Hippocampal formation (tissue), 2 donors: ENCODE data around the gene ZBTB20.

Source experiments
- DNase-seq, 2 donors: peaks; one replicate each; lab custom pipeline; 2025; lab: John Stamatoyannopoulos, UW

ZBTB20 gene

GRCh38 chr3:114928989-114929640 lies 218.0 kb downstream of the ZBTB20 start:
- no peak for DNase-seq

DNA sequence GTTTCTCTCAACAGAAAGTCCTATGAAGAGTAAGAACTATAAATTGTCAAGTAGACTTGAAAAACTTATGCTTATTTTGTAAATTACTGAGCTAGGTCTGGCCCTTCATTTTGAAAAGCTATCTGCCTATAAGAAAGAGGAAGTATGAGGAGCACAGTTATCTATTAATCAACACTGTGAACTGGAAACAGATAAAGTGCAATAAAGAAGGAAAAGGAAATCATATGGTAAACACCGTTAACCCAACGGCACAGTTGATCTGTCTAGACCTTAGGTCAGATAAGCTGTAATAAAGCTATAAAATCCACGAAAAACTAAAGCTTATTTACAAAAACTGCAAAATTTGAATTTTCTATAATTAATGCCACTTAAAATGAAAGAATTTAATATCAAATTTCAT lies 242.5 kb downstream of the ZBTB20 start:
- no peak for DNase-seq

- peak in 1 of 2 donors; percentile 56 for DNase-seq
Measured at GRCh38 chr3:114903213-114903612, 243.9 kb downstream of the ZBTB20 start.

- no peak for DNase-seq
Measured at GRCh38 chr3:114902691-114903101, 244.4 kb downstream of the ZBTB20 start.

DNA sequence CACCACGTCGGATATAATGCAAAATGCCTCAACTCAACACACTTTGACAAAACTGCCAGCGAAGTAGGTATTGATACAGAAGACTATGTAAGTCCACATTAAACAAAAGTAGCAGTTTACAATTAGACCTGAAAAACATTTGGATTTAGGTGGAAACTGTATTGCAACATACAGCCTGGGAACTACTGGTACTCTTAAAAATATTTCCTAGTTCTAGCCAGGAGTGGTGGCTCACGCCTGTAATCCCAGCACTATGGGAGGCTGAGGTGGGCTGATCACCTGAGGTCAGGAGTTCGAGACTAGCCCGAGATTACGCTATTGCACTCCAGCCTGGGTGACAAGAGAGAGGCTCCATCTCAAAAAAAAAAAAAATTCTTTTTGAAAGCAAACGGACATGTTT lies 246.2 kb downstream of the ZBTB20 start:
- no peak for DNase-seq

GRCh38 chr3:114899186-114899931 lies 247.7 kb downstream of the ZBTB20 start:
- peak in 1 of 2 donors; percentile 37 for DNase-seq

DNA sequence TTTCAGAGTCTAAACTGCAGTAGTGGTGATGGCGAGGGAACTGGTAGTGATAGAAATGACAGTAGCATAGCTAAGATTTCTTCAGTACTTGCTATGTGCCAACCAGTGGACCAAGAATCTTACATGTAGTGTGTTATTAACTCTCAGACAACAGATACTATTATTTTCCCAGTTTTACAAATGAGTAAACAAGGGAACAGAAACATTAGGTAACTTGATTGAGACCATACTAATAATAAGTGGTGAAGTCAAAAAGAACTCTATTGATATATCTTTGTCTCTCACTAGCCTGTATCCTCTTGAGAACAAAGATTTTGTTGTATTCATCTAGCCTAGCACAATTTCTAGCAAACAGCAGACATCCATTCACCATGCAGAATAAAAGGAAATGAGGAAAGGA lies 250.1 kb downstream of the ZBTB20 start:
- DNase-seq, result peak in 1 of 2 donors; percentile 84

GRCh38 chr3:114893361-114893760 lies 253.7 kb downstream of the ZBTB20 start:
- no peak for DNase-seq

- DNase-seq, result no peak
Measured at GRCh38 chr3:114892880-114893279, 254.2 kb downstream of the ZBTB20 start.

GRCh38 chr3:114892131-114892879 lies 254.8 kb downstream of the ZBTB20 start:
- no peak for DNase-seq

- no peak for DNase-seq
Measured at GRCh38 chr3:114887806-114888205, 259.3 kb downstream of the ZBTB20 start.

DNA sequence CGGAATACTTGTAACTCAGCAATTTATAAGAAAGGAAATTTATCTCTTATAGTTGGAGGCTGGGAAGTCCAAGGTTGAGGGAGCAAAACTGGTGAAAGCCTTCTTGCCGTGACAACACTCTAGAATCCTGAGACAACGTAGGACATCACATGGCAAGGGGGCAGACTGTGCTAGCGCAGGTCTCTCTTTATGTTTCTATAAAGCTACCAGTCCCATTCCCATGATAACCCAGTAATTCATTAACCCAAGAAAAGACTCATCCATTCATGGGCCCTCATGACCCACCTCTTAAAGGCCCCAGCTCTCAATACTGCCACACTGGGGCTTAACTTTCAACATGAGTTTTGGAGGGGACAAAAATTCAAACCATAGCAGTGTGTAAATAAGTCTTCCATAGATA lies 260.2 kb downstream of the ZBTB20 start:
- DNase-seq, result no peak

GRCh38 chr3:114884213-114884923 lies 262.7 kb downstream of the ZBTB20 start:
- DNase-seq, result no peak

- no peak for DNase-seq
Measured at GRCh38 chr3:114880078-114880477, 267.0 kb downstream of the ZBTB20 start.

GRCh38 chr3:114879059-114880031 lies 267.7 kb downstream of the ZBTB20 start:
- DNase-seq, result no peak

- no peak for DNase-seq
Measured at GRCh38 chr3:114878114-114878839, 268.8 kb downstream of the ZBTB20 start.

DNA sequence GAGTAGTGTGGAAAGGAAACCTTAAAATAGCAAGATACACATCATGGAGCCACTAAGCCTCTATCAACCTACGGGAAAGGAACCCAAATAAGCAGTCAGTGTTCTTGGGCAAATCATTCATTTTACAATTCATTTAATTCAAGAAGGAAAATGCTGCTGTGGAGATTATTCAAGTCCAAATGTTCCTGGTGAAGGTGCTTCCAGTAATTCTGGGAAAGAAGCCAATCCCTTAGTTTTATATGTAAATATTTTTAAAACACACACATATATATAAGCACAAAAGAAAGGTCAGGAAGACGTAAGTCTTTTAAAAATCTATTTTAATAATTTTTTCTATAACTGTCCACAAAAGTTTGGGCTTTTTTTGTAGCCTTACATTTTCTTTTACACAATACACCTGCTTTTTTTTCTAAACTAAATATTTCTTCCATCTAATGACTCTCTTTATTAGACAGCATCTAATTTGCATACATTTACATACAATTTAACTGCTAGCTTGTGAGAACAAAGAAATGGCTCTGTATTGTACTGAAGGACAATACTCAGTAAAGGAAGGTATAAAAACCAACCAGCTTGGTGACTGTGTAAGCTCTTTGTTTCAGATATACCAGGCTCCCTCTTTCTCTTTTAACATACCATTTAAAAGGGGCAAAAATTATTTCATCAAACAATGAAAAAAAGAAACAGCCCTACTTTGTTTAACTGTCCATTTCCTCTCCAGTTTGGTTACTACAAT lies 269.5 kb downstream of the ZBTB20 start:
- DNase-seq, result peak in 1 of 2 donors; percentile 76

GRCh38 chr3:114874522-114874971 lies 272.5 kb downstream of the ZBTB20 start:
- DNase-seq, result no peak

GRCh38 chr3:114873591-114873990 lies 273.5 kb downstream of the ZBTB20 start:
- no peak for DNase-seq
